ENCODE measurements around the gene KANSL1. TPM values are rescaled to one million over a fixed set of nuclear protein-coding genes. Genes with fewer than 3 reads are reported as not detected.
A peak's percentile ranks its signal among the peaks of the same experiment; 100 is the strongest.

Gene KANSL1
- total and polyA plus RNA-seq, 2 of the 4 experiments (the other 2 are of a cell fraction), result 19.1 to 49.6 TPM

DNA sequence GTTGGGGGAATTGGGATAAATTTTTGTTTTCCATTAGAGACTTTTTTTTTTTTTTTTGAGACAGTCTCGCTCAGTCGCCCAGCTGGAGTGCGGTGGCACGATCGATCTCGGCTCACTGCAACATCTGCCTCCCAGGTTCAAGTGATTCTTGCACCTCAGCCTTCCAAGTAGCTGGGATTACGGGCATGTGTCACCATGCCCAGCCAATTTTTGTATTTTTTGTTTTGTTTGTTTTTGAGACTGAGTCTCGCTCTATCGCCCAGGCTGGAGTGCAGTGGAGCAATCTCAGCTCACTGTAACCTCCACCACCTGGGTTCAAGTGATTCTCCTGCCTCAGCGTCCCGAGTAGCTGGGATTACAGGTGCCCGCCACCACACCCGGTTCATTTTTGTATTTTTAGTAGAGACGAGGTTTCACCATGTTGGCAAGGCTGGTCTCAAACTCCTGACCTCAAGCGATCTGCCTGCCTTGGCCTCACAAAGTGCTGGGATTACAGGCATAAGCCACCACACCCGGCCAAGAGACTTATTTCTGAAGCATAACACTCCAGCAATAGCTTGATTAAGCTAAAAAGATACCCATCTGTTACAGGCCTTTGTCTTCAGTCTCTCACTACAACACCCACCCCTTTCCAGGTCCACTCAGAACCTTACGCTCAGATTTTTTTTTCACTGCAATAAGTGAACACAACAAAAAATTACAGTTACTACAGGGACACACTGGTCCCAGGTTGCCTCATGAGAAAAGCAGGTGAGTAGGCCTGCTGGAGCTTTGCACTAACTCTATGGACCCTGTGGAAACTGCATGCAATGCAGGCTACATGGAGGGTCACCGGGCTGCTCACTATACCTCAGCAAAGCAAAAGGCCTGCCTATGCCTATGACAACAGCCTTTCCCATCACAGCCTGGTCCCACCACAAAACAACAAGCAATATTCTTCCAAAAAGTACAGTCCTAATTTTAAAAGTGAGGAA is 34.6 kb downstream of the KANSL1 start:
- Histone ChIP-seq H3K4me1 (ENCODE audit: control insufficient read depth, insufficient read depth, low read length) (peaks cover 27% of the 10 kb centered on the region), H4K8ac (ENCODE audit: low read depth in 2 of 2, low read length in 2 of 2) (no peak overlapping the region), H2BK15ac (ENCODE audit: low read depth, low read length) (no peak overlapping the region), H3K4me2 (ENCODE audit: low read depth, low read length) (no peak overlapping the region), H4K5ac (ENCODE audit: low read depth, low read length) (no peak overlapping the region), H3K9ac (ENCODE audit: low read depth, low read length) (no peak overlapping the region), H3K36me3 (ENCODE audit: control insufficient read depth, insufficient read depth, low read length) (no peaks in the 10 kb centered on the region), H3K79me1 (ENCODE audit: low read depth in 1 of 2, low read length in 2 of 2) (peaks cover 10 to 88% of the 10 kb centered on the region in 2 experiments; a peak in 3 of 4 replicates), H4K91ac (ENCODE audit: insufficient read depth, low read depth, low read length) (no peak overlapping the region), H3K4ac (ENCODE audit: low read depth, low read length) (no peak overlapping the region), H3K27ac (ENCODE audit: insufficient read depth, low read length) (no peak overlapping the region), H2BK120ac (ENCODE audit: low read depth, low read length) (no peak overlapping the region), H2BK5ac (ENCODE audit: low read depth, low read length, poor library complexity, severe bottlenecking) (no peak overlapping the region), H2AK9ac (replicated peaks; ENCODE audit: low read depth, low read length, poor library complexity) (no peak overlapping the region), H4K20me1 (ENCODE audit: insufficient read depth, low read length) (peaks cover 96% of the 10 kb centered on the region), H3K18ac (ENCODE audit: low read depth, low read length) (no peak overlapping the region), H3K4me3 (ENCODE audit: insufficient read depth, low read depth, low read length) (no peak overlapping the region), H3K27me3 (ENCODE audit: control insufficient read depth, insufficient read depth, low read length) (no peaks in the 10 kb centered on the region), H3K9me3 (ENCODE audit: control insufficient read depth, insufficient read depth, low read length) (no peaks in the 10 kb centered on the region), H3K56ac (ENCODE audit: extremely low read depth, insufficient read depth, low read length) (no peak overlapping the region), H2AK5ac (ENCODE audit: low read depth, low read length) (no peak overlapping the region), H3K23ac (ENCODE audit: low read depth, low read length) (no peak overlapping the region), H3K14ac (replicated peaks; ENCODE audit: low read depth, low read length) (0 out of 2 replicates have a peak overlapping the region, but pooled peaks have one; percentile 19), H2AFZ (replicated peaks; ENCODE audit: low read length, poor library complexity) (no peak overlapping the region), H2BK20ac (ENCODE audit: low read depth, low read length) (no peak overlapping the region), H3K9me1 (ENCODE audit: insufficient read depth, low read length) (peaks cover 31% of the 10 kb centered on the region)
- in situ Hi-C loops (cut with MboI; ENCODE audit: low sequenced_read_pairs) (no loop called here), intact Hi-C loops (cut with micrococcal nuclease) (loop anchor here (10.0 kb wide), 1 partner anchor 56 kb away; no protein-coding TSS in a partner anchor), dilution Hi-C loops (cut with HindIII; ENCODE audit: low sequenced_read_pairs, unreplicated experiment) (no loop called here)
- WGBS, 2 experiments (ENCODE audit: extremely low coverage in 2 of 2, insufficient read length in 1 of 2), result 100% methylated on average over 3 of the region's 18 CpGs; no CpG with 5 or more reads in 1 of the 2 experiments
- DNase-seq (no peak), ATAC-seq (ENCODE audit: low read depth) (no peak)
- POLR2A ChIA-PET (ENCODE audit: unreplicated experiment), result no interaction called here
- CTCF ChIA-PET, result no interaction called here
- BruUV-seq (replicated peaks), result no TSS peak
- TF ChIP-seq CHD1 (IDR thresholded peaks at IDR 0.05; ENCODE audit: low read depth, low read length), result no peak
- no peak for TF ChIP-seq RCOR1 (IDR thresholded peaks at IDR 0.05; ENCODE audit: insufficient replicate concordance, low read length)
- TF ChIP-seq, protein P1, sequence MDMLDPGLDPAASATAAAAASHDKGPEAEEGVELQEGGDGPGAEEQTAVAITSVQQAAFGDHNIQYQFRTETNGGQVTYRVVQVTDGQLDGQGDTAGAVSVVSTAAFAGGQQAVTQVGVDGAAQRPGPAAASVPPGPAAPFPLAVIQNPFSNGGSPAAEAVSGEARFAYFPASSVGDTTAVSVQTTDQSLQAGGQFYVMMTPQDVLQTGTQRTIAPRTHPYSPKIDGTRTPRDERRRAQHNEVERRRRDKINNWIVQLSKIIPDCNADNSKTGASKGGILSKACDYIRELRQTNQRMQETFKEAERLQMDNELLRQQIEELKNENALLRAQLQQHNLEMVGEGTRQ (IDR thresholded peaks at IDR 0.05; ENCODE audit: low read depth, low read length), result no peak
- TF ChIP-seq ELK1 (IDR thresholded peaks at IDR 0.05; ENCODE audit: borderline replicate concordance, low read depth, low read length), result no peak
- TF ChIP-seq MAZ (IDR thresholded peaks at IDR 0.05; ENCODE audit: borderline replicate concordance, low read depth, low read length), result no peak
- no peak for TF ChIP-seq RFX5 (IDR thresholded peaks at IDR 0.05; ENCODE audit: low read depth, low read length)
- TF ChIP-seq POLR2A (IDR thresholded peaks at IDR 0.05; ENCODE audit: low read depth, low read length), result no peak
- no peak for TF ChIP-seq BHLHE40 (IDR thresholded peaks at IDR 0.05; ENCODE audit: low read depth, low read length)
- TF ChIP-seq FOS (IDR thresholded peaks at IDR 0.05; ENCODE audit: low read depth, low read length), result no peak
- TF ChIP-seq NFE2L2 (IDR thresholded peaks at IDR 0.05; ENCODE audit: low read depth, low read length), result no peak
- TF ChIP-seq, protein P2, sequence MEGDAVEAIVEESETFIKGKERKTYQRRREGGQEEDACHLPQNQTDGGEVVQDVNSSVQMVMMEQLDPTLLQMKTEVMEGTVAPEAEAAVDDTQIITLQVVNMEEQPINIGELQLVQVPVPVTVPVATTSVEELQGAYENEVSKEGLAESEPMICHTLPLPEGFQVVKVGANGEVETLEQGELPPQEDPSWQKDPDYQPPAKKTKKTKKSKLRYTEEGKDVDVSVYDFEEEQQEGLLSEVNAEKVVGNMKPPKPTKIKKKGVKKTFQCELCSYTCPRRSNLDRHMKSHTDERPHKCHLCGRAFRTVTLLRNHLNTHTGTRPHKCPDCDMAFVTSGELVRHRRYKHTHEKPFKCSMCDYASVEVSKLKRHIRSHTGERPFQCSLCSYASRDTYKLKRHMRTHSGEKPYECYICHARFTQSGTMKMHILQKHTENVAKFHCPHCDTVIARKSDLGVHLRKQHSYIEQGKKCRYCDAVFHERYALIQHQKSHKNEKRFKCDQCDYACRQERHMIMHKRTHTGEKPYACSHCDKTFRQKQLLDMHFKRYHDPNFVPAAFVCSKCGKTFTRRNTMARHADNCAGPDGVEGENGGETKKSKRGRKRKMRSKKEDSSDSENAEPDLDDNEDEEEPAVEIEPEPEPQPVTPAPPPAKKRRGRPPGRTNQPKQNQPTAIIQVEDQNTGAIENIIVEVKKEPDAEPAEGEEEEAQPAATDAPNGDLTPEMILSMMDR (conservative IDR thresholded peaks at IDR 0.05; ENCODE audit: low read depth, low read length), result no peak
- no peak for TF ChIP-seq SMC3 (IDR thresholded peaks at IDR 0.05; ENCODE audit: low read depth, low read length)
- TF ChIP-seq MAFK (IDR thresholded peaks at IDR 0.05; ENCODE audit: low read depth, low read length), result no peak
- TF ChIP-seq MXI1 (IDR thresholded peaks at IDR 0.05; ENCODE audit: borderline replicate concordance, low read depth, low read length), result no peak

Measured in IMR-90 (cell line).